EL (cell line): ENCODE results near the gene IFI27L2.

ENCODE experiments used
- DNase-seq: peaks from one replicate; pipeline ENCODE4 v3.0.0-alpha.2; 2016

IFI27L2 gene

DNA sequence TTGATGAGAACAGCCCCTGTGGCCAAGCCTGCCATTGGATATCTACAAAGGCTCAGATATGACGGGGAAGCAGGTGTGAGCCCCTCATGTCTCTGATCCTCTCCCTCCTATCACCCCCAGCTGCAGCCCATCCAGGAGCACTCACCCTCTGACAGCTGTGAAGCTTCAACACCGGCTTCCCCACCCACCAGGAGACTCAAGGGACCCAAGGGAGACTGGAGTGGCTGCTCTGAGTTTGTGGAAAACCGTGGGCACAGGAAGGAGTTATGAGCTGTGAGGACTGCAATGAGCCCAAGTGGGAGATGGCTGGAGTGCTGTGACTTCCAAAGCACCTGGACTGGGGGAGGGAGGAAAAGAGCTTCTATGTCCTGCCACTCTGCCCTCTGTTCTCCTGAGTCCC is 7.9 kb downstream of the IFI27L2 start:
- DNase-seq = no peak

DNA sequence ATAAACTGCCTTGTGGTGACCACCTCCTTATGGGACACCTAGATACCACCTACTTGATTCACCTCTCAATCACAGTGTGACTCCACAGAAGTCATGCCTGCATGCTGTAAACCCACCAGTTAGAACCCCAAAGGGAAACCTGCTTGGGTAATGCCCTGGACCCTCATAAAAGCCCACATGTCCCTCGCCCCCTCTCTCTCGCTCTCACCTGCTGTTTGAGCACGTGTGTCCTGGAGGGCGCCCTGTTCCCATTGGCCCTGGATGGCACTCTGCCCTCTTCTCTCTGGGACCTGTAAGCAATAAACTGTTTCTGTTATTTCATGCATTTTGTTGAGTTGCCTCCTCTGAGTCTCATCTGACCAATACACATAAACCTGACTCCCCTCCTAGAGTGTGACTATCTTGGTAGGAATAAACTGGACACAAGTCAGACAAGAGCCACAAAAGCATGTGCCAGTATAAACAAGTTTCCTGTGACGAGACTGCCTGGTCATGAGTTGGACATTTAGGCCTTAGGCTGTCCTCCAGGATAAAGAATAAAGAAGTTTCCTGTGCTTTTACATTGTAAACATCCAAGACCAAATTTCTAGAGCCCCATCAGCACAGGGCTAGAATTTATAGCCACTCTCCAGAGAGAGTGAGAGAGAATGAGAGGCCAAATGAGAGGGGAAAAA is 8.6 kb downstream of the IFI27L2 start:
- peak; percentile 88 for DNase-seq

DNA sequence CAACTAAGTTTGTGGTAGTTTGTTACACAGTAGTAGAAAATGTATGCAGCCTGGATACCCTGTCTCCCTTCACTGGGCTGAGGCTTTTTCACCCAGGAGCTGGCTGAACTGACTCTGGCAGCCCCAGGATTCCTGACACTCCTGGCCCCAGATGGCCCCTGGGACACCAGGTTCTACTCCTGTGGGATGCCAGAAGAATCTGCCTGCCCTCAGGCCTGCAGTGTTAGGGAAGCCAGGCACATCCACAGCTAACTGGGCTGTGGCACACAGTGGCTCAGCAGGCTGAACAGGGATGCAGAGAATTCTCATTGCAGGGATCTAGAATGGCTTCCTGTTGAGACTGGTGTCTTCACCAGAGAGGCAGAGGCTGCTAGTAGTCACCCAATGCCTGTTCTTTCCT is 10.3 kb downstream of the IFI27L2 start:
- no peak for DNase-seq

DNA sequence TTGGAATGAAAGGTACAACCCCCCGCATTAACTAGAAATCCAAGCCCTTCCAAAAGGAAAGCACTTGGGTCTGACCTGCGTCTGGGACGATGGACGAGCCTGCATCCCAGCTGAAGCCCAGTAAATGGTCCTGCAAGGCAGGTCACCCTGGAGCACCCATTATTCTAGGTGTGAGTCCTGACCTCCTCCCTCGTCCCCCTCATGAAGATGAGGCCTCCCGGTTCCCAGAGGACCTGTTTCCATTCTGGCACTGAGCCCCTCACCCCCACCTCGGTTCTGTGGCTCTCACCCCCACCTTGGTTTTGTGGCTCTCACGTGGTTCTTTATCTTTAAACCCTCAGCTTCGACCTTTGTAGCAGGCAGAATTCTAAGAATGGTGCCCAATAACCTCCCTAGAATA is 11.5 kb downstream of the IFI27L2 start:
- no peak for DNase-seq

DNA sequence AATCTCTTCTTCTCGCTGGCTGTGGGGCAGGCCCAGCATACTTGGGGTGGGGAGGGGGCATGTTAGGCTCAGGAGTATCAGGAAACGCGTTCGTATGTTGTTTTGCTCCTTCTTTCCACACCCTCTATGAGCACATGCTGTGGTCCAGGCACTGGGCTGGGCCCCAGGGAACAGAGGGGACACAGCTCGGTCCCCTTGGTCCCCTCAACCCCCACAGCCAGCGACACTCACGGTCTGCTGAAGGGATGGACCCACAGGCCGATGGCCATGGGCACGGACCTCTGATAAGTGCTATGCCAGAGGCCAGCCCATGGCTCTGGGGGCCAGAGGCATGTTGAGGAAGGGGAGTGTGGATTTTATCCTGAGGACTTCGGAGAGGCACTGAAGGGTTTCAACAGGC is 12.7 kb downstream of the IFI27L2 start:
- no peak for DNase-seq

DNA sequence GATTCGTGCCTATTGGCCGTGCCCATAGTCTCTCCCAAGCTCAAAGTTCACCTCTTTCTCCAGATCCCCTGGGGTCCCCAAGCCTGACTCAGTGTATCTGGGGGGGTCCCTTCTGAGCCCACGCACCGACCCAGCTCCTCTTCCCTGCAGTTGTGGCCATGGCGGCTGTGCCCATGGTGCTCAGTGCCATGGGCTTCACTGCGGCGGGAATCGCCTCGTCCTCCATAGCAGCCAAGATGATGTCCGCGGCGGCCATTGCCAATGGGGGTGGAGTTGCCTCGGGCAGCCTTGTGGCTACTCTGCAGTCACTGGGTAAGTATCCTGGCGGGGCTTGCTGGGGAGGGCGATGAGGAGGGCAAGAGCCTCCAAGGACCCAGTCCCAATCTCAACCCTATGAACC is 13.8 kb downstream of the IFI27L2 start:
- no peak for DNase-seq

DNA sequence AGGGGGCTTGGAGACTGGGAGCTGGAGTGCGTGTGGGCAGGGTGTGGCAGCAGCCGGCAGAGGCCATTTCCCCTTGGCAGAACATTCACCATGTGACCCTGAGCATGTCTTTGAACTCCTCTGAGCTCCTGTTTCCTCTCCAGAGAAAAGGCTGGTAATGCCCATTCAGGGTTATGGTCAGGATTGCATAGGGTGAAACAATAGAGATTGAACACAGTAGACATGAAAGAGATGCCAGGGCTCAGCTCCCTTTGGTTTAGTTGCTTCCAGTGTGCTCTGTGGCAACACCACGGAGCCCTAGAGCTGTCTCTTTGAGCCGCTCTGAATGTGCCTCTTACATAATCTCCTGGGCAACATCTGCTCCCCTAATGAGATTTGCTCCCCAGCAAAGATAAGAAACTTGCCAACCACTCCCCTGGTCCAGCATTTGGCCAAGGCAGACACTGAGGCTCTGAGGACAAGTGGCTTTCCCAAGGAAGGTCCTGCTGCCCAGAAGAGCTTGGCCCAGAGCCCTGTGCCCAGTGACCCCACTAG is 14.3 kb downstream of the IFI27L2 start:
- DNase-seq = peak; percentile 31

DNA sequence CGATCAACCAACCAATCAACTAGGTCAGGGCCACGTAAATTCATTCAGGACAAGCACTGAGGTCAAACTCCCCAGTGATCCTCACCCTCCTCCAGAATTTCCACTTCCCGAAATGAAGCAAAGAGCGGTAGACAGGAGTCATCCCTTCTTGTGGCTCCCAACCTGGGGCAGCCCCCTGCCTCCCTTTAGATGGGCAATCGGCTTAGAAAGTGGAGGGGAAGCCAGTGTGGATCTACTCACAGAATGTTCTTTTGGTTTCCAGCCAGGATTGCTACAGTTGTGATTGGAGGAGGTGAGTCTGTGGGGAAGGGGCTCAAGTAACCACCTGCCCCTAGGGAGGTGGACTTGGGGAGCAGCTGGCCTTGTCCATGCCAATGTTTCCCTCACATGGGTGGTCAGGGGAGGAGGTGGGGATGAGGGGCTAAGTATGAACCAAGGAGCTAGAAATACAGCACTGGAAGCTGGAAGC is 14.8 kb downstream of the IFI27L2 start:
- peak; percentile 28 for DNase-seq

DNA sequence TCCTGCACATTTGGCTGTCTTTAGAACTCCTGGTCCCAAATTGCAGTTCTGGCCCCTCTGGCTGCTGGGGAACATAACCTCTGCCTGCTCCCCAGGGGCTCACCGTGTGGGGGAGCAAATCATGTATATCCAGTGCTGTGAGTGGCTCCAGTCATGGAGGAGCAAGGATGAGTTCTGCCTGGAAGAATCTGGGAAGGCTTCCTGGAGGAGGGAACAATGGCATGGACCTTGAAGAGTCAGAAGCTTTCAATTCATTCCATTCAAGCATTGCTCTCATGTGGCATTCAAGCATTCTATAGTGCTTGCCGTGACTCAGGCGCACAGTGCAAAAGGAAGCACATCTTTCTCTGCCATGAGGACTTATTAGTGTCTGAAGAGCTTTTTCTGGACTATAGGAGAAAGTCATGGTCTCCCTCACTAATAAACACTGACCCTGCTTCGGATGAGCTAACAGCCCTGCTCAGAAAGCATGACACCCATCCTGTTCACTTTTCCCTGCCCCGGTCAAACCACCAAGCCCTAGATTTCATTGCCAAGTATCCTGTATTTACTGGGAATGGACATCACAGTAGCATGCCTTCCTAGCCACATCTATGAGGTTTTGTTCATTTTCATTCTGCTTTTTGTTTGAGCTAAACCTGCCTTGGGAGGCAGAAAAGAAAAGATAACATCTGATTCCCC is 15.4 kb downstream of the IFI27L2 start:
- peak; percentile 41 for DNase-seq

DNA sequence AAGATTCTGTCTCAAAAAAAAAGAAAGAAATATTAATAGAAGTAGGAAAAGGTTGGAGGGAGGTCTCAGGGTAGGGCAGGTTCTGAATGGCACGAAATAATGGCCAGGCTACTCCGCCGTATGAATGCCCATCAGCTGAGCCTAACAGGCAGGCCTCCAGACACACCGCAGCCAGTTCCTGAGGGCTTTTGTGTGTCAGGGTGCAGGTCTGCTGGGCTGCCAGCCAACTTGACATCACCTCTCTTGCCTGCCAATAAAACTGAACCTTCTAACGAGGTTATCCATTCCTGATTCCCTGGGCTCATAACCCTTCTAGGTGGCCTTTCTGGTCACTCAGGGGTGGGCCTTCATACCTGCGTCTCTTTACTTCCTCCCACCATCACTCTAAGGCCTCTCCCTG is 15.9 kb downstream of the IFI27L2 start:
- DNase-seq = peak; percentile 53

DNA sequence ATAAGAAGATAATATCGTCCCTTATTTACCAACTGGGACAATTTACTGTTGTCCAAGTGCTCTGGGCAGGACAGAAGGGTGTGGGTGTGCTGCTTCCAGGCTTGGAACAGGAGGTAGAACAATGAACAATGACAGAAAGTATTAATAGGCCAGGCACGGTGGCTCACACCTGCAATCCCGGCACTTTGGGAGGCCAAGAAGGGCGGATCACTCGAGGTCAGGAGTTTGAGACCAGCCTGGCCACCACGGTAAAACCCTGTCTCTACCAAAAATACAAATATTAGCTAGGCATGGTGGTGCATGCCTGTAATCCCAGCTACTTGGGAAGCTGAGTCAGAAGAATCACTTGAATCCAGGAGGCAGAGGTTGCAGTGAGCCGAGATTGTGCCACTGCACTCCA is 16.3 kb downstream of the IFI27L2 start:
- no peak for DNase-seq

DNA sequence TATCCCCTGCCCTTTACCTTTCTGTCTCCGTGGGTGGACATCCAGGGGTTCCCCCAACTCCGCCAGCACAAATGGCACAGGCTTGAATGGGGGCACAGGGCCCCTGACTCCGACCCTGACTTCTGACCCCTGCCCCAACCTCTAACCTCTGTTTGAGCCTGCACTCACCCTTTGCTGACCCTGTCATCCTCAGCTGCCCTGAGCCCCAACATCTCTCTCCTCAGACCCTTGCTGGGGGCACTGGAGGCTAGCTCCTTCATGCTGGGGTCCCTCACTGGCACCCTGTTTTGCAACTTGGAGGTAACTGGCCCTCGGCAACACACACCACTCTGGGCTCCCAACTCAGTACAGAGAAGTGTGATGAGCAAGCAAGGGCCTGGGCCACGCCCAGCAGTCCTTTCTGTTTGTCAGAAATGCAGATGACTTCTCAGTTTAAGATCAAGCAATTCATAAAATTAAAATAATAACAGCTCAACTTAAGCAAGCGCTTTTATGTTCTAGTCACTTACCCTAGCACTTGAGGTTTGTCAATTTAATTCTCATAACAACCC is 16.8 kb downstream of the IFI27L2 start:
- no peak for DNase-seq

DNA sequence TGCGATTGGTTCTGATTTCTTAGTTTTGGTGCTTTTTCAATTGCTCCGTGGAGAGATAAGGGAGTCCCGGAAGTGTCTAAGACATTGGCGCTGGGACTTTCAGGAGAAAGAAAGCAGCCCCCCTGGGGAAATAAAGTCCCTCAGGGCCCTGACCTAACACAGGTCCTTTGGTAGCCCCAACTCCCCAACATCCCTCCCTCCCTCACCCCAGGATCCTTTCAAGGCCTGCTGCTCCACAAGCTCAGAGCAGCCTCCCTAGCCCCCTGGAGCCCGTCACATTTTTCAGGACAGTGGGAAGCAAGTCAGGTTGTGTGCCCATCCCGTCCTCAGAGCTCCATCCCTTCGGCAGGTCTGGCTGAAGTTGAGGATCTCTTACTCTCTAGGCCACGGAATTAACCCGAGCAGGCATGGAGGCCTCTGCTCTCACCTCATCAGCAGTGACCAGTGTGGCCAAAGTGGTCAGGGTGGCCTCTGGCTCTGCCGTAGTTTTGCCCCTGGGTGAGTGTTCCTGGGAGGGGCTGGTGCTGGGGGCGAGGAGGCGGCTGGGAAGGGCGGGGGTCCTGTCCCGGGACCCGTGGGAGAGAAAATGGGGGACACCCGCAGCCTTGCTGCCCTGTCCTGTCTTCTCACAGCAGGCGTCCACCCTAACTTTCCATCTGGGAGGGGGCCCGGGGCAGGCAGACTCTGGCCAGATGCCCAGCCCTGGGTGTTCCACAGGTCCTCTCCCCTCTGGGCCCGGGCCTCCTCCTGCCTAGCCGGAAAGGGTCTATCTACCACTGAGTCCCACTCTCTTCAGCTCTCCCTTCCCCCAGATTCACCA is 17.9 kb downstream of the IFI27L2 start:
- no peak for DNase-seq

DNA sequence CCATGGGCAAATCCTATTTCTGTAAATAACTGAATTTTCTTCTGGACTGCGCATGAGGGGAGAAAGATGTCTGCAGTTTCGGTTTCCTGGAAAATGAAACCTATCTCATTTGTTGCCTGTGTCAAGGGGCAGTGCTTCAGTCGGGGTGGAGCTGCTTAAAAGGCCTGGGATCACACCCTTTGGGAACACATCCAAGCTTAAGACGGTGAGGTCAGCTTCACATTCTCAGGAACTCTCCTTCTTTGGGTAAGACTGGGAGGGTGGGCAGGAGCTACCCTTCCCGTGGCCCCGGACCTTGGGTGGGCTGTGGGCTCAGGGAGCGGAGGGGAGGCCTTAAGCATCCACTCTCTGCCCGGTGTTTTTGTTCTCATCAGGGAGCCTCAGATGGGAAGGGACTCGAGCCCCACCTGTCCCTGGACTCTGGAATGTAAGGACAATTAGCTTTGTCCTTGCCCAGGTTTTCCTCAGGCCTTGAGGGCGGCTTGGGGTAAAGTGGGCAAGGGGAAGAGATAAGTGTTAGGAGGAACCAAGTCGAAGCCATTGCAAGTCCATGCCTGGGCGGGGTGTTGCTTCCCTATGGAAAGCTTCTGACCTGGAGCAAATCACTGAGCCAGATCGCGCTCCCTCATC is 18.7 kb downstream of the IFI27L2 start, which contains the start of gene IFI27:
Gene IFI27 (plus strand): TSS at position 185 of the 630 bp plus-strand sequence.
- peak; percentile 95 for DNase-seq

DNA sequence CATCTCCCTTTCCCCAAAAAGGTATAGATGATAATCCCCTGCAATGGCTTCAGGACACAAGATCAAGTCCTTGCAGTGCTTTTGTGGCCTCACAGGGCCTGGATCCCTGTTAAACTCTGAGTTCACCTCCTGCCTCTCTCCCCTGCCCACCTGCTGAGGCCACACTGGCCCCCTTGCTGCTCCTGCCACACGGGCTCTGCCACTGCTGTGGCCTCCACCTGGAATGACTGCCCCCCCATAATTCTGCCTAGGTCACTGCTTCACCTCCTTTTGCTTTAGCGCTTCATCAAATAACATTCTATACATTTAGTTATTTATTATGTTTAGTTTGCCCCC is 19.5 kb downstream of the IFI27L2 start:
- no peak for DNase-seq

DNA sequence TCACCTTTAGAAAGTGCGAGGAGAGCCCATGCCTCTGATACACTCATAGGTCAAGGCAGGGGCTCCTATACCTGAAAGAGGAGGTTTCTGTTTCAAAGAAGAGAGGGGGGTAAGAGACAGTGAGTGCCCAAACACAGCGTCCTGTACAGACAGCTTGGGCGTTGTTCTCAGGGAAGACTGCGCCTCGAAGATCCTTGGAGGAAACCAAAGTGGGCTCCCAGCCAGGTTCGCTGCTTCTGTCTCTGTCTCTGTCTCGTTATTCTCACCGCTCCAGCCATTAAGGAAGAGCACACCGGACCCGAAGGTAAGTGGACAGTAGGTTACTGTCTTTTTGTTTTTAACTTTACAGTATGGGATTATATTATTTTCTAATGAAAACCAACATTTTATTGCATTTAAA is 24.7 kb downstream of the IFI27L2 start:
- DNase-seq = no peak

DNA sequence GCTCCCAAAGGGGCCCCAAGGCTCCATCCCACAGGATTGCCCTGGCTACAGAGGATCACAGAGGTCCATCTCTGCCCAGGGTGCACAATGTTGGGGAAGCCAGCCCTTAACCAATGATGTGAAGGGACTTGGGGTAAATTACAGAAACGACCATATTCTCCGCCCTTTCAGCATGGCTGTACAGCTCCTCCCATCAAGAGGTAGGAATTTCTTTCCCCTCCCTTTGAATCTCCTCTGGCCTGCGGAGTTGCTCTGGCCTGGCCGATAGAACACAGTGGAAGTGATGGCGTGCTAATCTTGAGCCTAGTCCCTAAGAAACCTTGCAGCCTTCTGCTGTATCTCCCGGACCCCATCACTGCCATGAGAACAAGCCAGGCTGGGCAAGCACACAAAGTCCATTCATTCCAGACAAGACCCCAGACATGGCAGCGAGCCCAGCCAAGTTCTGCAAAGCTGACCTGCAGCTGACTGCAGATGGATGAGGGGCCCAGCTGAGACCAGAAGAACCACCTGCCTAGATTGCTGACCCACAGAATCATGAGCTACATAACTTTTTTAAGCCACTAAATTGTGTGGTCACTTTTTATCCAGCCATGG is 25.8 kb downstream of the IFI27L2 start:
- no peak for DNase-seq

DNA sequence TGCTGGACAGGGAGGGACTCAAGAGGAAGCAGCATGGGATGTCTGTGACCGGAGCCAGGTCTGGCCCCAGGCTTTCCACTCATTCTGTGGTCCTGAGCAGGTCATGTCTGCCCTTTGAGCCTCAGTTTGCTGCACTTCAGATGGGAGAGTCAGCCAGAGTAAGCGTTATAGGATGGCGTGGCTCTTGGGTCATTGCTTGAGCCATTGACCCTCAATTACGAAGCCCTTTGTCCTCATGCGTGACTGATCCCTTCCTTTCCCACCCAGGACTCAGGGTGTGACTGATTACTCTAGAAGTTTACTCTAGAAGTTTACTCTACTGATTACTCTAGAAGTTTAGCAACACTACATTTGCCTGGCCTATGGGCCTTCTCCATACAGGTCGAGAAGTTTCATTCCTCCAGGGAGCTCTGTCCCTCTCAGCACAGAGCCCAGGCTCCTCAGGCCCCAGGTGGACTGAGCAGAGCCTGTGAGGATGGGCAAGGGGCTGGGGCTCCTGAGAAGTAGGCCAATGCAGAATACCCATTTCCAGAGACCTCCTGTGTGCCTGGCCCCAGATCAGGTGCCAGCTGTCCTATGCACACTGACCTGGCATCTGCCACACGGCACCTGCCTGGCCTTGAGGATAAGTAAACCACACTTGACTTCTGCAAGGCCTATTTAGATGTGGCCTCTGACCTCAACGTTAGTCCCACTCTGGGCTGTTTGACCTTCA is 26.5 kb downstream of the IFI27L2 start:
- DNase-seq = no peak

DNA sequence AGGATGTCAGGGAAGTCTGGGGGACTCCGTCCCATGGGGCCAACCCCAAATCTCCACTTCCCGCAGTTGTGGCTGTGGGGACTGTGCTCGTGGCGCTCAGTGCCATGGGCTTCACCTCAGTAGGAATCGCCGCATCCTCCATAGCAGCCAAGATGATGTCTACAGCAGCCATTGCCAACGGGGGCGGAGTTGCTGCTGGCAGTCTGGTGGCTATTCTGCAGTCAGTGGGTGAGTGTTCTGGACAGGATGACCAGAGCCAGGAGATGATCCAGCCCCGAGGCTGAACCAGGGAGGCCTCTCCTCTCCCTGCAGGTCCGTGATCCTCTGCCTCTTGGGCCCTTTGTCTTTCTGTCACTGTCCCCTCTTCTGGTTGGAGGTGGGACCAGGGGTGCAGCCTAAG is 27.7 kb downstream of the IFI27L2 start:
- no peak for DNase-seq

DNA sequence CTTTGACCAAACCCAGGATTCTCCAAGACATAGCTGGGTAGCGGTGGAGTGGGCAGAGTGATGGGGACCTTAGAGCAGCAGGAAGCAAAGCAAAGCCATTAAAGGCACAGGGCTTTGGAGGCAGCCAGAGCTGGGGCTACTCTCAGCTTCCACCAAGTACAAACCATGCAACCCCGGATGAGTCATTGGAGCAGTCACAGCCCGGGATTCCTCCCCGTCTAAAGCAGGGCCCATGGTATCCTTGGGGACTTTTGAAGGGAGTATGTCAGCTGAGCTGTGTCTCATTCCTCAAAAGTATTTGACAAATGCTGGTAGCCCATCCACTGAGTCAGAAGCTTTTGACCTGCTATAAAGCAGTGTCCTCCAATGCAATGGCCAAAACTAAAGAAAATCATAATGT is 28.6 kb downstream of the IFI27L2 start:
- peak; percentile 92 for DNase-seq

DNA sequence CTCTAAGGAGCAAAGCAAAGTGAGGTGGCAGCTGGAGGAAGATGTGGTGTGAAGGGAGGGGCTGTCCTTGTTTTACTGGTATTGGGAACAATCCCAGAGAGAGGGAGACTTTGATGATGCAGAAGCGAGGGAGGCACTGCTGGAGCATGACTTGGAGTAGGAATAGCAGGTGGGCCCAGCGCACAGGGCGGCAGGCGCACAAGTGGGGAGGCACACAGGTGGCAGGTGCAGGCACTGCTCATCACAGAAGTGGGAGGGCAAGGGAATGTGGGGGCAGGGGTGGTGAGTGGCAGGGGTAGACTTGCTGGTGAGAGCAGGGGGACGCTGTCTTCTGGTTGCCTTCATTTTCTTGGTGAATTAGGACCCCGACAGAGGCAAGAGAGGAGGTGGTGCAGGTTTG is 30.4 kb downstream of the IFI27L2 start:
- no peak for DNase-seq
